GM21717 (cell line): ENCODE data around the gene PIGT.

Experiments
- ATAC-seq: cut with Tn5 transposase; IDR thresholded peaks from one replicate; pipeline ENCODE4 v1.9.1; 2021; ENCODE audit warnings: mild to moderate bottlenecking, moderate library complexity; ENCODE audit not compliant: unreplicated experiment

Gene PIGT

GRCh38 chr20:45427236-45428149 lies 11.6 kb downstream of the PIGT start:
- no peak for ATAC-seq

- no peak for ATAC-seq
These were observed 13.7 kb downstream of the PIGT start for GRCh38 chr20:45429618-45430017.

- peak; percentile 79 for ATAC-seq
These were observed 16.4 kb downstream of the PIGT start for GRCh38 chr20:45432294-45432693.

GRCh38 chr20:45433316-45433715 lies 17.4 kb downstream of the PIGT start:
- no peak for ATAC-seq

GRCh38 chr20:45433976-45434375 lies 18.0 kb downstream of the PIGT start:
- ATAC-seq = no peak

- peak; percentile 57 for ATAC-seq
These were observed 21.0 kb downstream of the PIGT start for GRCh38 chr20:45436732-45437485.

GRCh38 chr20:45440424-45440823 lies 24.5 kb downstream of the PIGT start:
- no peak for ATAC-seq

GRCh38 chr20:45440891-45441685 lies 25.1 kb downstream of the PIGT start:
- ATAC-seq = no peak

GRCh38 chr20:45441746-45442145 lies 25.8 kb downstream of the PIGT start:
- ATAC-seq = no peak

- ATAC-seq = no peak
These were observed 28.1 kb downstream of the PIGT start for GRCh38 chr20:45444050-45444449.

GRCh38 chr20:45445805-45446562 lies 30.0 kb downstream of the PIGT start:
- ATAC-seq = no peak

- no peak for ATAC-seq
These were observed 32.3 kb downstream of the PIGT start for GRCh38 chr20:45448270-45448669.

- no peak for ATAC-seq
These were observed 33.6 kb downstream of the PIGT start for GRCh38 chr20:45449528-45449927.

- no peak for ATAC-seq
These were observed 34.3 kb downstream of the PIGT start for GRCh38 chr20:45450097-45450818.

GRCh38 chr20:45452238-45452637 lies 36.3 kb downstream of the PIGT start:
- ATAC-seq = no peak

- ATAC-seq = no peak
These were observed 37.1 kb downstream of the PIGT start for GRCh38 chr20:45452772-45453691.

- ATAC-seq = no peak
These were observed 40.7 kb downstream of the PIGT start for GRCh38 chr20:45456632-45457031.

GRCh38 chr20:45459606-45460005 lies 43.7 kb downstream of the PIGT start:
- no peak for ATAC-seq

GRCh38 chr20:45461225-45461624 lies 45.3 kb downstream of the PIGT start:
- no peak for ATAC-seq
